HG03039 (cell line): ENCODE results near the gene AQP9.

Experiments
- ATAC-seq: cut with Tn5 transposase; IDR thresholded peaks from one replicate; pipeline ENCODE4 v1.9.1; 2021; ENCODE audit warnings: mild to moderate bottlenecking, moderate library complexity; ENCODE audit not compliant: unreplicated experiment

AQP9 gene

DNA sequence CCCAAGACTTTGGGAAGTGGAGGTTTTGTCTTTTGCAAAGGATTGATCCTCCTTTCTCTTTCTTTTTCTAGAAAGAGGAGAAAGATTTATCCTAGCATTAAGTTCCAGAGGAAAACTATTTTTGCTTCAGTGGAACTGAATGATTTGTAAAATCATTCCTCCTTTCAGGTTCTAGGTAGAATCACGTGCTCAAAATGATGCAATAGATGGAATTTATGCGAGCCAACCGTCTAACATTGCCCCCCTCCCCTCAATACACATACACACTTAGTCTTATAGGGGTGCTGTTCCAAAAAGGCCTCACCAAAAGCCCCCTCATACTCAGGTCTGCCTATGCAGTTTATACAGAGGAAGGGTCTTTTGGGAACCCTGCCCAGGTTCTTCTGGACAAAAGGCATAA, 85.3 kb downstream of the AQP9 start:
- ATAC-seq, result no peak

DNA sequence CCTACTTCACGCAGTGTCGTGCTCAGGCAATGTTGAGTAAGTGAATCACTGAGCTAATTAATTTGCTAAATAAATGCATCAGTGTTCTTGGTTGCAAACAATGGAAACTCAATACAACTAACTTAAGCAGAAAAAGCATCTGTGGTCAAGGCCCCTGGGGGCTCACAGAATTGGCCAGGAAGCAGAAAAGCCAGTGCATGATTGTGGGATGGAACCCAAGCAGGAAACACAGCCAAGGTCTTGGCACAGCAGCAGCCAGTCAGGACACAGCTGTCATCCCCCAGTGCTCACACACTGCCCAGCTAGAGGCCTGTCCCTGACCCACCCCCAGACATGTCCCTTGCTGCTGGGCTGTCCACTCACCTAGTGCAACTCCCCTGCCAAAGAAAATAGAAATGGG, 85.9 kb downstream of the AQP9 start:
- no peak for ATAC-seq

DNA sequence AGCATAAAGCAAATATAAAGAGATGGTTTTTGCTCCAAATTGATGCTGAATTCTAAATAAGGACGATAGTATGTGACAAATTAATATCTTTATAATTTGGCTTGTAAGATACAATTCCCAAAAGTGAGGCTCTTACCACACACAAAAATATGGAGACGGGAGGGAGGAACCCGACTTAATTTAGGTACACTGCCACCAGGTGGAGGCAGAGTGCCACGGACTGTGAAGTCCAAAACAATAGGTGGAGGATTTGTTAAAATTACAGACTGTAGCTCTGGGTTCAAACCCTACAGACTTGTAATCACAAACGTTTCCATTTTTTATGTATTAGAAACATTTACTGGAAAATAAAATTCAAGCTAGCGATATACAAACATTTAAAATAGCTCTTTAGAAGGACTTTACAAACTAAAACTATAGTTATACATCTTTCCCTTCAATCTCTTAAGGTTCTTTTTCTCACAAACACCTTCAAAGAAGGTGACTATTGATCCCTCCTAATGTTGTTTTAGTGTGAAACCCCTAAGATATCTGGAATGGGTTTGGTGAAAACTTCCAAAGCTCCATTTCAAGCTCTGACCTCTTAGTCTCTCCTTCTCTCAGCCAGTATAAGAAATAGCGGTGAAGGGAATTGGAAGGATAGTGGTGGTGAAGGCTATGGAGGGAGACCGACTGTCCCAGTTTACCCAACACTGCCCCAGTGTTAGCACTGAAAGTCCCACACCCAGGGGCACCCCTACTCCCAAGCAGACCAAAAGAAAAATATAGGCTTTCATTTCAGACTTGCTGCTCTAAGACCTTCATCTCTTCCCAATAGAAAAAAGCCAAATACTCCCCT, 89.7 kb downstream of the AQP9 start:
- no peak for ATAC-seq

DNA sequence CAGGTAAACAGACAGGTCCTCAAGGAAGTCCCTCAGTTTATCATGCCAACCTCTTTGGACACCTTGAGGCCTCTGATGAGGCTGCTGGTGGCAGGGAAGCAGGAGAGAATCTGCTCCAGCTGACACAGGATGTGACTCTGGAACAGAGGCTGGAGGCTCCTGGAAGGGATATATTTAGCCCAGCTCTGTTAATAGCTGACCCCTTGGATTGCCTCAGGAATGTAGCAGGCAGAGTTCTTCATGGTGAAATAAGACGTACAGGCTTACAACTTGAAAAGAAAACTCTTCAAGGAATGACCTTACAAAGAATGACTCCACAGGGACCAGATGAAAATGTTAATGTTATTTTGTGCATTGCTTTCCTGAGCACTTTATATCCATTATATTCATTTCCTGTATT, 90.5 kb downstream of the AQP9 start:
- ATAC-seq, result no peak

- ATAC-seq, result no peak
Measured at GRCh38 chr15:58229297-58229768, 91.2 kb downstream of the AQP9 start.

DNA sequence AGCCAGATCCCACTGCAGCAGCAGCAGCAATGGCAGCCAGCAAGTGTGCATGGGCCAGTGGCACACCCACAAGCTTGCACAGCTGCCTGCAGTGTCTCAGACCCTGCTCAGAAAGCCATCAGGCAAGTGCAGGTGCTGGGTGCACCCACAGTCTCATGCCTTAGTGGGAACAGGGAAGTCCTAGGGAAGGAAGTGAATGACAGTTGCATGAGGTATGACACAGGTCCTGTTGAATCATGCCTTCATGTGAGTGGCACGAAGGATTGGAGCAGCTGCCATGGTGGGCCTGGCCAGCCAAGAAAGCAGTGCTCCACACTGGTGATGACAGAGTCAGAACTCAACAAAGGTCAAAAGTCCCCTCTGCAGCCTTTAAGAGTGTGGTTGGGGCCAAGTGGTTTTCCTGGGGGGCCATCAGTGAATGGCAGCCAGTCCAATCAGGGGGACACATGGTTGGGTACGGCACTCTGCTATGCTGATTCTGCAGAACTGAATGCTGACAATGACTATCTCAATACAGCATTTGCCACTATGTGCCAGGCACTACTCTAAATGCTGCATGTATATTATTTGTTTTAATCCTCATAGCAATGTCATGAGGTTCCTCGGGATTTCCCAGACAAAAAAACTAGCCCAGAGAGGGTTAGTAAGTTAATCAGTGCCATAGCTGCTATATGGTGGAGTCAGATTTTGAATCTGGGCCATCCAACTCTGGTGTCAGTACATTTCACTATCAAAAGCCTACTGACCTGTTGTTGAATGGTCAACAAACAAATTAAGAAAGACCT, 94.3 kb downstream of the AQP9 start:
- ATAC-seq, result no peak

GRCh38 chr15:58233341-58233740, 95.2 kb downstream of the AQP9 start:
- no peak for ATAC-seq
